Measurements from ENCODE around the gene TEKT4.
"Not testable (repeated sequence)": the region's sequence is repeated elsewhere in the genome, so short reads cannot be mapped to it uniquely, and the experiment has no call there.

The TEKT4 gene, protein sequence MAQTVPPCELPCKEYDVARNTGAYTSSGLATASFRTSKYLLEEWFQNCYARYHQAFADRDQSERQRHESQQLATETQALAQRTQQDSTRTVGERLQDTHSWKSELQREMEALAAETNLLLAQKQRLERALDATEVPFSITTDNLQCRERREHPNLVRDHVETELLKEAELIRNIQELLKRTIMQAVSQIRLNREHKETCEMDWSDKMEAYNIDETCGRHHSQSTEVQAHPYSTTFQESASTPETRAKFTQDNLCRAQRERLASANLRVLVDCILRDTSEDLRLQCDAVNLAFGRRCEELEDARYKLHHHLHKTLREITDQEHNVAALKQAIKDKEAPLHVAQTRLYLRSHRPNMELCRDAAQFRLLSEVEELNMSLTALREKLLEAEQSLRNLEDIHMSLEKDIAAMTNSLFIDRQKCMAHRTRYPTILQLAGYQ

DNA sequence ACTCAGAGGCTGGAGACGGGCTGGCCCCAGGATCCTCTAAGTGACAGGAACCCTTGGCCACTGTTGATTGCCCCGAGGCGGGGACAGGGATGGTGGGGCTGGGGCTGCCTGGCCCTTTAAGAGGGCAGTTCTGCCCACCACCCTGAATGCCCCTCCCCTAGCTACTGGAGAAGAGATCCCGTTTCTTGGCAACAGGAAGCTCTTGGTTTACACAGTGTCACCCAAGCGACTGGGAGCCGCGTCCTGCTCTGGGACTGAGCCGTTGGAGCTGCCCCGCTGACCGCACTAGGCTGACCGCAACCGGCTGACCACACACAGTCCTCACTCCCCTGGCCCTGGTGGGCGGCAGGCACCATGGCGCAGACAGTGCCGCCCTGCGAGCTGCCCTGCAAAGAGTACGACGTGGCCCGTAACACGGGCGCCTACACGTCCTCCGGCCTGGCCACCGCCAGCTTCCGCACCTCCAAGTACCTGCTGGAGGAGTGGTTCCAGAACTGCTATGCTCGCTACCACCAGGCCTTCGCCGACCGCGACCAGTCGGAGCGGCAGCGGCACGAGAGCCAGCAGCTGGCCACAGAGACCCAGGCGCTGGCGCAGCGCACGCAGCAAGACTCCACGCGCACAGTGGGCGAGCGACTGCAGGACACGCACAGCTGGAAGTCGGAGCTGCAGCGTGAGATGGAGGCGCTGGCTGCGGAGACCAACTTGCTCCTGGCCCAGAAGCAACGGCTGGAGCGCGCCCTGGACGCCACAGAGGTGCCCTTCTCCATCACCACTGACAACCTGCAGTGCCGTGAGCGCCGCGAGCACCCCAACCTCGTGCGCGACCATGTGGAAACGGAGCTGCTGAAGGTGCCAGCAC, at the start of gene TEKT4:
TSS of gene TEKT4 (plus strand) at position 205 of the 862 bp plus-strand sequence. CDS start at position 355, 150 bp downstream.
- no peak for DNase-seq (ENCODE audit: low read depth in 2 of 2)
- TF ChIP-seq CTCF (IDR thresholded peaks at IDR 0.05; ENCODE audit: low read depth, low read length), result no peak
- no peak within 1 kb of the TSS for H3K4me3 ChIP-seq (replicated peaks in 1 of 2; ENCODE audit: low read depth in 2 of 2, low read length in 2 of 2)

DNA sequence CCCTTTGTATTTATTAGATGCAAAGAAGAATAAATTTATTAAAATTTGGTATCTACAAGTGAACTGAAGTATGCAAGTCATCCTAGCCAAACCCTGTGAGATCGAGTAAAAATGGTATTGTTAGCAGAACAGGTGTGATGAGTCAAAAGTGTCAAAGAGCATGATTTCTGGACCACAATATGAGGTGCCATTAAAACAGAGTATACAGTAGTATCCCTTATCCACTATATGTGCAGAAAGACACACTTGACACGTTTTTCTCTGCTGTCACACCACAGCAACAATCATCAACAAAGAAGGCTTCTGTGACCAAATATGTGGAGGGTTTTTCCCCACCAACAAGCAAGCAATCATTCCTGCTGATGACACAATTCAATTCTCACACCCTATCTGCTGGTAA, 32.0 kb upstream of the TEKT4 start:
- DNase-seq (ENCODE audit: low read depth in 2 of 2); H3K4me3 ChIP-seq (replicated peaks in 1 of 2; ENCODE audit: low read depth in 2 of 2, low read length in 2 of 2): not testable (repeated sequence)

- not testable (repeated sequence) for DNase-seq (ENCODE audit: low read depth in 2 of 2); H3K4me3 ChIP-seq (replicated peaks in 1 of 2; ENCODE audit: low read depth in 2 of 2, low read length in 2 of 2)
Measured at GRCh38 chr2:94856856-94857255, 14.4 kb upstream of the TEKT4 start.

DNA sequence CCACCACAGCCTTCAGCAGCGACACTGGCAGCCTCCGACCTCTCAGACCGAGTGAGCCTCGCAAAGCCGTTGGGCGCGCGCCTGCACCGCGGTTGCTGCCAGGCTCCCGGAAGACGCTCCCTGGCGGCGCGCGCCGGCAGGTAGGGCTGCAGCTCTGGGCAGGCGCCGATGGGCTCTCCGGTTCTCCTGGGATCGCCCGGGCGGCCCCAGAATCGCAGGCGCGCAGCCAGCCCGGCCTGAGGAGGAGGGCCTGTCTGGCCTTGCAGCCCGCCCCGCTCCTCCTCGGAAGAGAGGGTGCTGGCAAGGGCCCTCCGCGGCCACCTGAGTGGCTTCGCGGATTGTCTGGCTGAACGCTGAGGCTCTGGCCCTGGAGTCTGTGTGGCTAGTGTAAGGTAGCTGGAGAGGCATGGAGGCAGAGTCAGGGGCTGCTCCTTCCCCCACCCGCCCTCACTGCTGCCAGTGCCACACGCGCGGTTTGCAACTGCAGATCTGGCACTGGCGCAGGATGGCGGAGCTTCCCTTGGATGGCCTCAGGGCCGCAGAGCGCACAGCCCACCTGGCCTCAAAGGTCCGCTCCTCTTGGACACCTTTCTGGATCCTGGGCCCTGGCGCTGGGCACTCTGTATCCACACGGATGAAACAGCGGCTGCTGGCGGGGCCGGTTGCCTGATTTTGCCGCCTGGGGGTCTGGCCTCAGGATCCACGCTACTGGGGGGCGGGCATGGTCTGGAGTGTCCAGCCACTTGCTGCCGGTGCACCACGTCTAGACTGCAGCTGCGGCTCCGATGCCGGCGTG, 13.7 kb upstream of the TEKT4 start:
- not testable (repeated sequence) for DNase-seq (ENCODE audit: low read depth in 2 of 2); H3K4me3 ChIP-seq (replicated peaks in 1 of 2; ENCODE audit: low read depth in 2 of 2, low read length in 2 of 2)

DNA sequence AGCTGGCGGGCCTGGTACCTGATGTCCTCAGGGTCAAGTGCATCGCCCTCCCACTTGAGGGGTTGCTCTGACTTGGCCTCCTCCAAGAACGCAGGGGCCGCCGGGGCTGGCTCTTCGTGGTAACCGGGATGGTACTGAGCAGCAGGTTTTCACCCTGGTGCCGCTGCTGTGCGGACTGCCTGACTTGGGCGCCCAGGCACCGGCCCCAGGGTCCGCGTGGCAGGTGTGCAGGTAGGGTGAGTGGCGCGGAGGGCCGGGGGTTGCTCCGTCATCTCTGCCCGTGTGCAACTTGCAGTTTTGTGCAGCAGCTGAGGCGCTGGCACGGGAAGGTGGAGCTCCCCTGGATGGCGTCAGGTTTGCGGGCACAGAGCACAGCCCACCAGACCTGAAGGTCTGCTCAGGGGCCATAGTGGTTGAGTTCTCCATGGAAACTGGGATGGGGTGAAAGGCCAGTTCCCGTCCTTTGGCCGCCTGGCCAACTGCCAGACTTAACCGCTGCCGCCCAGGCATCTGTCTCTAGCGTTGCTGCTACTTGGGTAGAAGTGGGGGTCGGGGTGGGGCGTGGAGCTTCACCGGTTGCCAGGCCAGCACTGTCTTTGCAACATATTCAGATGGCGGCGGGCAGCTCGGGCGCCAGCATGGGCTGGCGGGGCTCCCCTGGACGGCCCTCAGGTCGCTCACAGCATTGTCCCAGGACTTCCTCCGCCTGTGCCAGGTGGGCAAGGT, 12.9 kb upstream of the TEKT4 start:
- DNase-seq (ENCODE audit: low read depth in 2 of 2); H3K4me3 ChIP-seq (replicated peaks in 1 of 2; ENCODE audit: low read depth in 2 of 2, low read length in 2 of 2): not testable (repeated sequence)

DNA sequence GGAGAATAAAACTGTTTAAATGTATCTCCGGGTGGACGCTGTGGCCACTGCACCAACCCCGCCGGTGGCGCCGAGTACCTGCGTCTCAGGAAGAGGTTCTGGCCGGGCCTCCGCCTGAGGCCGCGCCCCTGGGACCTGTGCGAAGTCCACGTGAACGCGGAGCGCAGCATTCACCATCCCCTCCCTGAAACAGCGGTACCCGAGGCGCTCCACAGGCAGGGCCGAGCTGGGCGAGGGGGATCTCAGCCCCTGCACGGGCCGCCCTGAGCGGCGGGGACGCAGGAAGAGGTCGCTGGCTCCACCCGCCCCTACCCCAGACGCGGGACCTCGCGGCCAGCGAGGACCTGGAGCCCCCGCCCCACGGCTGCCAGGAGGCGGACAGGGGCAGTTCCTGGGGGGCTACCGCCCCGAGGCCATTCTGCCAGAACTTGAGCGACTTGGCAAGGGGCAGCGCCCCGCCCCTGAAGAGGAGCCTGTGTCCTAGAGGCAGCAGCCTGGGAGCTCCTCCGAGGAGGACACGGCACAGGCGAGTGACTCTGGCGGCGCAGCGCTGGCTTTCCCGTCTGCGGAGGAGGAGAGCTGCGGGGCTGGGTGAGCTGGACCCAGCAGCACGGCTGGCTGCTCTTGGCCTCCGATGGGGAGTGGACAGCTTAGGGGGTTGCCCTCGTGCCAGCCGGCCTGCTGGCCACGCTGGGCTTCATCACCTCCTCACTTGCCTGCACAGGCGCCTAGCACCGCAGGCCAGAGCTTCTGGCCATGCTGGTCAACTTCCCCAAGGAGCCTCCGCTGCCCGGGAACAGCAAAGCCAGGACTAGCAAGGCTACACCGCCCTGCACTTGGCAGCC, 9.7 kb upstream of the TEKT4 start:
- TF ChIP-seq CTCF (IDR thresholded peaks at IDR 0.05; ENCODE audit: low read depth, low read length), result no peak
- no peak for DNase-seq (ENCODE audit: low read depth in 2 of 2)
- no peak overlapping the region for H3K4me3 ChIP-seq (replicated peaks in 1 of 2; ENCODE audit: low read depth in 2 of 2, low read length in 2 of 2)

- H3K4me3 ChIP-seq (replicated peaks in 1 of 2; ENCODE audit: low read depth in 2 of 2, low read length in 2 of 2); DNase-seq (ENCODE audit: low read depth in 2 of 2): not testable (repeated sequence)
Measured at GRCh38 chr2:94862903-94863302, 8.3 kb upstream of the TEKT4 start.

DNA sequence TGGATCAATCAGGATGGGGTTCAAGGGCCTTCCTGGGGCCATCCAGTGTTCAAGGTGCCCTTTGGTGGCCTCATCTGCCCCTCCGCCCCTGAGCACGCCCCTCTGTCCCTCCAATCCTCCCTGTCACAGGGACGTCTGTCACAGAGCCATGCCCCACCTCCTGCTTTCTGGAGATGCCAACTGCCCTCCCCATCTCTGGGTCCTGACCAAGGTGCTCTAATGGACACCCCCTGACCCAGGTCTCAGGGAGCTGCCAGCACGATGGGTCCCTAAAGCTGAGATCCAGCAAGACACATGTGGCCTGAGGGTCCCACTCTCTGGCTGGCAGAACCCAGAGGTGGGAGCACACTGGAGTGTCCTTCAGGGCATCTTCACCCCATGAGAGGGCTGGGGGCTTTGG, 2.1 kb upstream of the TEKT4 start:
- no peak for TF ChIP-seq CTCF (IDR thresholded peaks at IDR 0.05; ENCODE audit: low read depth, low read length)
- no peak for DNase-seq (ENCODE audit: low read depth in 2 of 2)

More for the DNA sequence above, 2.1 kb upstream of the TEKT4 start:
- H3K4me3 ChIP-seq (replicated peaks in 1 of 2; ENCODE audit: low read depth in 2 of 2, low read length in 2 of 2), result no peak overlapping the region

Data from cardiac fibroblast (primary cell).